Upper lobe of left lung (tissue), 6 donors: ENCODE results near the gene SPX. TPM values are rescaled to one million over a fixed set of nuclear protein-coding genes. Genes with fewer than 3 reads are reported as not detected.

Experiments
- ATAC-seq, 2 donors: fragments of 200-7000 bp; cut with Tn5 transposase; one replicate each; pipeline ENCODE4 v1.9.1; 2022; ENCODE audit warnings: mild to moderate bottlenecking in 2 of 2, moderate library complexity in 2 of 2; ENCODE audit not compliant: low FRiP score in 2 of 2
- DNase-seq, 2 donors: peaks; one replicate each; pipeline ENCODE4 v3.0.0-alpha.2; 2019 to 2020
- H3K27ac ChIP-seq, 4 donors: fragments of 200-600 bp; sonication (generic); one replicate each; pipeline ENCODE4 v1.5.1; 2016 to 2019
- H3K27me3 ChIP-seq, 4 donors: fragments of 200-600 bp; sonication (generic); one replicate each; pipeline ENCODE4 v1.5.1; 2017 to 2019
- H3K36me3 ChIP-seq, 4 donors: fragments of 200-600 bp; sonication (generic); one replicate each; pipeline ENCODE4 v1.5.1; 2016 to 2019
- H3K4me1 ChIP-seq, 4 donors: fragments of 200-600 bp; sonication (generic); one replicate each; pipeline ENCODE4 v1.5.1; 2018 to 2019
- H3K4me3 ChIP-seq, 4 donors: fragments of 200-600 bp; sonication (generic); one replicate each; pipeline ENCODE4 v1.5.1; 2017 to 2019; ENCODE audit warnings: mild to moderate bottlenecking in 2 of 4, moderate library complexity in 1 of 4
- H3K9me3 ChIP-seq, 4 donors: fragments of 200-600 bp; sonication (generic); one replicate each; pipeline ENCODE4 v1.5.1; 2018 to 2019
- EP300 ChIP-seq, 4 donors: sonication (generic); formaldehyde crosslinking; IDR thresholded peaks; one replicate each; pipeline ENCODE4 v1.5.1; 2017; ENCODE audit warnings: antibody characterized with exemption in 4 of 4, control low read depth in 2 of 4
- POLR2A ChIP-seq, 4 donors: fragments of 450-650 bp; IDR thresholded peaks; one replicate each; pipeline ENCODE4 v1.5.1; 2016 to 2017; ENCODE audit warnings: antibody characterized with exemption in 4 of 4, mild to moderate bottlenecking in 2 of 4
- POLR2AphosphoS5 ChIP-seq, 2 donors: sonication (generic); formaldehyde crosslinking; IDR thresholded peaks; one replicate each; pipeline ENCODE4 v1.5.1; 2017; ENCODE audit warnings: antibody characterized with exemption in 2 of 2
- WGBS, 2 donors: methylation state at CpG; one replicate each; pipeline ENCODE4 v1.1.5; 2017 to 2018; 5-methylcytosine and 5-hydroxymethylcytosine counted together
- total RNA-seq, 6 donors: library from RNA; depleted of rRNA in 4 of 6; stranded (reverse); fragments of >200 nt in 4 of 6; gene quantifications; one replicate each; pipeline versions ENCODE4 v1.1.0 to v1.2.1, GENCODE V29; 2016 to 2021
- TF ChIP-seq, protein P1 (sequence below), 6 experiments: fragments of 450-650 bp in 4 of 6; fragments of 200-600 bp in 2 of 6; sonication (generic) in 2 of 6; IDR thresholded peaks; one replicate each; pipeline ENCODE4 v1.5.1; 2016 to 2019; ENCODE audit warnings: antibody characterized with exemption in 6 of 6
- donor health status: DM: no; HTN: no; CAD: no; lungs with moderate emphysema.
- donor health status: DM: no; HTN: yes; CAD: no; lungs with severe emphysema.

Gene SPX
- total RNA-seq, 6 donors from 2014 or later: 0.40 to 1.2 (median 0.88) TPM; not detected in 2

DNA sequence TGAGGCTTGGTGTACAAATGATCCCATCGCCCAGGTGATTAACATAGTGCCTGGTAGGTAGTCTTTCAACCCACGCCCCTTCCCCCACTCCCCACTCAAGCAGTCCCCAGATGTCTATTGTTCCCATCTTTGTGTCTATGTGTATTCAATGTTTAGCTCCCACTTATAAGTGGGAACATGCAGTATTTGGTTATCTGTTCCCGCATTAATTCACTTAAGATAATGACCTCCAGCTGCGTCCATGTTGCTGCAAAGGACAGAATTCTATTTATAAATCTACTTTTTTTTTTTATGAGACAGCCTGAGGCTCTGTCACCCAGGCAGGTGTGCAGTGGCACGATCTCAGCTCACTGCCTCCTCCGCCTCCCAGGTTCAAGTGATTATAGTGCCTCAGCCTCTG lies 15.7 kb downstream of the SPX start:
- WGBS, 2 donors: 89 to 94% methylated on average over 6 of the region's 6 CpGs
- DNase-seq (no peak), ATAC-seq (no peak)
- no peaks in the 10 kb centered on the region for H3K9me3 ChIP-seq
- no peak overlapping the region for H3K4me3 ChIP-seq
- H3K36me3 ChIP-seq: no peaks in the 10 kb centered on the region
- H3K27ac ChIP-seq: no peak overlapping the region
- H3K27me3 ChIP-seq: no peaks in the 10 kb centered on the region
- no peaks in the 10 kb centered on the region for H3K4me1 ChIP-seq
- TF ChIP-seq, protein P1, sequence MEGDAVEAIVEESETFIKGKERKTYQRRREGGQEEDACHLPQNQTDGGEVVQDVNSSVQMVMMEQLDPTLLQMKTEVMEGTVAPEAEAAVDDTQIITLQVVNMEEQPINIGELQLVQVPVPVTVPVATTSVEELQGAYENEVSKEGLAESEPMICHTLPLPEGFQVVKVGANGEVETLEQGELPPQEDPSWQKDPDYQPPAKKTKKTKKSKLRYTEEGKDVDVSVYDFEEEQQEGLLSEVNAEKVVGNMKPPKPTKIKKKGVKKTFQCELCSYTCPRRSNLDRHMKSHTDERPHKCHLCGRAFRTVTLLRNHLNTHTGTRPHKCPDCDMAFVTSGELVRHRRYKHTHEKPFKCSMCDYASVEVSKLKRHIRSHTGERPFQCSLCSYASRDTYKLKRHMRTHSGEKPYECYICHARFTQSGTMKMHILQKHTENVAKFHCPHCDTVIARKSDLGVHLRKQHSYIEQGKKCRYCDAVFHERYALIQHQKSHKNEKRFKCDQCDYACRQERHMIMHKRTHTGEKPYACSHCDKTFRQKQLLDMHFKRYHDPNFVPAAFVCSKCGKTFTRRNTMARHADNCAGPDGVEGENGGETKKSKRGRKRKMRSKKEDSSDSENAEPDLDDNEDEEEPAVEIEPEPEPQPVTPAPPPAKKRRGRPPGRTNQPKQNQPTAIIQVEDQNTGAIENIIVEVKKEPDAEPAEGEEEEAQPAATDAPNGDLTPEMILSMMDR (IDR thresholded peaks at IDR 0.05): no peak
- TF ChIP-seq POLR2AphosphoS5 (IDR thresholded peaks at IDR 0.05) (no peak), EP300 (IDR thresholded peaks at IDR 0.05) (no peak), POLR2A (IDR thresholded peaks at IDR 0.05) (no peak)

DNA sequence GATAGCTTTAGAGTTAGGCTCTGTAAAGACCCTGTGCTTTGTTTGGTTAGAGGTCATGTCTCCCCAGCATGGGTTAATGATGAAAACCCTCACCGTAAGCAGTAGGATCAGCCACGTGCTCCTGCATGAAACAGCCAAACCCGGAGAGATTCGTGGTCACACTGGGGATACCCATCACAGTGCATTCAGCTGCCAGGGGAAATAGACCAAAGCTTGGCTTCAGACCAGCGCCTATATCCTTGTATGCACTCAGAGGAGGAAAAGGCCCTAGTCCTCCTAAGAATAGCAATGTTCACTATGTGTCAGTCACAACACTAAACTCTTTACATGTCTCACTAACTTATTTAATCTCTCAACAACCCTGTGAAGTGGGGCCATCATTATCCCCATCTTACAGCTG lies 16.3 kb downstream of the SPX start:
- DNase-seq (no peak), ATAC-seq (no peak)
- H3K27me3 ChIP-seq: no peaks in the 10 kb centered on the region
- WGBS, 2 donors: 62 to 64% methylated on average over 5 of the region's 5 CpGs
- H3K36me3 ChIP-seq: no peaks in the 10 kb centered on the region
- no peaks in the 10 kb centered on the region for H3K4me1 ChIP-seq
- H3K4me3 ChIP-seq: no peak overlapping the region
- H3K9me3 ChIP-seq: no peaks in the 10 kb centered on the region
- TF ChIP-seq EP300 (IDR thresholded peaks at IDR 0.05): no peak
- no peak for TF ChIP-seq POLR2AphosphoS5 (IDR thresholded peaks at IDR 0.05)
- TF ChIP-seq POLR2A (IDR thresholded peaks at IDR 0.05): no peak
- TF ChIP-seq, protein P1 (IDR thresholded peaks at IDR 0.05): no peak
- no peak overlapping the region for H3K27ac ChIP-seq

DNA sequence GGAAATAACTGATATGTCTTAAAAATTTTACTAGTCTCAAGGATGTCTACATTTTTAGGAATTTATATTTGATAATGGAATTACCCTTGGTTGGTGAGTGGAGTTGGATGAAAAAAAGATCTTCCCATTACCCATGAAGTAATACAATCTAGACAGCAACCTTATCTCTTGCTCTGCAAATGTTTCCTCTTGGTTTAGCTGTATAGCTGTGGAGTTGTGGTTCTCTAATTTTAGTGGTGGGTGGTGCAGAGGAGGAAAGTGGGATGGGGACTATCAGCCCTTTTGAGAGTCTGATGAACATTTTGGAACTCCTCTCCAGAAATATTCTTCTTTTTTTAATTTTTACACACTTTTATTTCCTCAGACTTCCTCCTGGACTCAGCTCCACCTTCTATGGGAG lies 17.1 kb downstream of the SPX start:
- Histone ChIP-seq H3K9me3 (no peaks in the 10 kb centered on the region), H3K4me3 (no peak overlapping the region), H3K27me3 (no peaks in the 10 kb centered on the region), H3K4me1 (no peaks in the 10 kb centered on the region), H3K36me3 (no peaks in the 10 kb centered on the region), H3K27ac (no peak overlapping the region)
- no peak for TF ChIP-seq POLR2A (IDR thresholded peaks at IDR 0.05)
- DNase-seq: no peak
- ATAC-seq: no peak

DNA sequence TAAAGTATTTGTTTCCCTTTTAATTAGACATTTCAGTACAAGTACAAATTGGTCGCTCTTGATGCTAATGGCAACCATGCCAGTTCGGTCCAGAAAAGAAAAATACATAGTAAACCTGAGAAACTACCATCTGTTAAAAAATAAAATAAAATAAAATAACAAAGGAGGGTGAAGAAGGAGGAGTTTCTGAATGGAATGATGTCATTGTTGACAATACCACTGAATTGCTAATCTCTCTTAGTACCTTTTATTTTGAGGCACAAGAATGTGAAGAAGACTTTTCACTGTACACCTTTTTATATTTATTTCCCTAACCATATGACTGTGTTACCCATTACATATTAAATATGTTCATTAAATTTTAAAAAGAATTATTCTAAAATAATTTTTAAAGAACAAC lies 19.5 kb downstream of the SPX start:
- TF ChIP-seq POLR2A (IDR thresholded peaks at IDR 0.05) (no peak), EP300 (IDR thresholded peaks at IDR 0.05) (no peak), POLR2AphosphoS5 (IDR thresholded peaks at IDR 0.05) (no peak)
- TF ChIP-seq, protein P1 (IDR thresholded peaks at IDR 0.05): no peak
- 88 to 96% methylated on average over 2 of the region's 2 CpGs for WGBS, 2 donors
- no peaks in the 10 kb centered on the region for H3K9me3 ChIP-seq
- ATAC-seq (no peak), DNase-seq (no peak)
- no peaks in the 10 kb centered on the region for H3K36me3 ChIP-seq
- no peaks in the 10 kb centered on the region for H3K4me1 ChIP-seq
- H3K4me3 ChIP-seq: no peak overlapping the region
- H3K27ac ChIP-seq: no peak overlapping the region
- no peaks in the 10 kb centered on the region for H3K27me3 ChIP-seq

DNA sequence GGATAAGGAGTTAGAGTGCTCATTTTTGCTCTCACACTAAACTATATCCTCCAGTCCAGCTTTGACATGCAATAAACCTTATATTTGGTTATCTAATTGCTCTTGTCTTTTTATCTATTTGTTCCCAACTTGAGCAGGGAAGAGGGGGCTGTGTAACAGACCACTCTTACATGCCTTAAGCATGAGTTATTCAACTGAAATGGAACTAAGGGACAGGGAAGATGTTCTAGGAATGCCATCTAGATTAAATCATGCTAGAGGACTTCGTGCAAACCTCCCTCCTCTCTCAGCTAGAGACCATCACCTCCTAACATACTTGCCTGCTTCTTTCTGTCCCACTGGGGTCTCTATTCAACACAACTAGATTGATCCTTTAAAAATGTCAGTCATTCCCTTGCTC lies 20.6 kb downstream of the SPX start:
- H3K27me3 ChIP-seq: no peaks in the 10 kb centered on the region
- DNase-seq (no peak), ATAC-seq (no peak)
- no peaks in the 10 kb centered on the region for H3K36me3 ChIP-seq
- H3K4me1 ChIP-seq: no peaks in the 10 kb centered on the region
- no peak for TF ChIP-seq EP300 (IDR thresholded peaks at IDR 0.05)
- no peak for TF ChIP-seq POLR2A (IDR thresholded peaks at IDR 0.05)
- TF ChIP-seq, protein P1 (IDR thresholded peaks at IDR 0.05): no peak
- no peak for TF ChIP-seq POLR2AphosphoS5 (IDR thresholded peaks at IDR 0.05)
- 0 to 30% methylated on average over 1 of the region's 1 CpG for WGBS, 2 donors
- H3K4me3 ChIP-seq: no peak overlapping the region
- H3K9me3 ChIP-seq: no peaks in the 10 kb centered on the region
- no peak overlapping the region for H3K27ac ChIP-seq
